ENCODE data around the gene LEMD2.
"Not testable (repeated sequence)": the region's sequence is repeated elsewhere in the genome, so short reads cannot be mapped to it uniquely, and the experiment has no call there.

Gene LEMD2

GRCh38 chr6:33788694-33789549 lies at the start of gene LEMD2:
TSS of gene LEMD2 (minus strand) at chr6:33789130. CDS start at chr6:33789116, 14 bp downstream.
- DNase-seq = peak; percentile 66

- DNase-seq = no peak
Observed at GRCh38 chr6:33837971-33838665, 49.2 kb upstream of the LEMD2 start.

GRCh38 chr6:33836806-33837469 lies 48.0 kb upstream of the LEMD2 start:
- DNase-seq = no peak

DNA sequence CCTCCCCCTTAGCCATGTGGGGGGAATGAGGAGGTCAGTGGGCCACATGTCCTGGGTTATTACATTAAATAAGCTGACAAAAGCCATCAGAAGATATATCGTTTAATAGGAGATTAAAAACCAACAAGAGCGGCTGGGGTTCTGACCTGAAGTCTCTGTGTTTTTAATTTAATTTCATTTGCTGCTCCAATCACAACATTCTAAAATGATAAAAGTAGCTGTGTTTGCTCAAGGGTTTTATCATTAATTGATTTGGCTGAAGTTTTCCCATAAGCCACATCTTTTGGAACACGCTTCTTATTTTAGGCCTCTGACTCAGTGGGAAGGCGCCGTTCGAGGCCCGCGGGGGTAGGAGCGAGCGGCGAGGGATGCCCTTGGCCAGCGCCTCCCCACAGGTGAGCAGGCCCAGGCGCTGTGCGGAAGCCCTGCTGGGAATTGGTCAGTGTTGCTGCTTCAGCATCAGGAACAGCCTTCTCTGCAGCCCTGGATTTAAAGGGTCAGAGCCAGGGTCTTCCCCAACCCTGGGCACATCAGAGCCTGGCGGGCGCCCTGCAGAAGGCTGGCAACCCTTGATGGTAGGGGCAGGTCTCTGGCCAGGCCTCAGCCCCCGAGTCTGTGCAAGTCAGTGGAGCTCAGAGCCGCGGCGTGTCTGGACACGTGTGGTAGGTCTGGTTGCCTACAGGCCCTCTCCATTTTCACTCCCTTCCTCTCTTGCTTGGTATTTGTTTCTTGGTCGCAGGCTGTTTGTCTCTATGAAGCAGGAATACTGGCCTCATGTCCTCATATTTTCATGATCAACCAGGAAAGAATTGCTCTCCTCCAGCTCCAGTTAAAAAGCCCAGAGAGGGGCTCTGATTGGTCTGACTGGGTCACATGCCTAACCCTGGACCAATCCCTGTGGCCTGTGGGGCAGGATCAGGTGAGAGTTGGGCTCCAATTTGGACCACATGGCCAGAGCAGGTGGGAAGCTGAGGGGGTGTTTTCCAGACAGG lies 45.8 kb upstream of the LEMD2 start:
- DNase-seq = no peak

DNA sequence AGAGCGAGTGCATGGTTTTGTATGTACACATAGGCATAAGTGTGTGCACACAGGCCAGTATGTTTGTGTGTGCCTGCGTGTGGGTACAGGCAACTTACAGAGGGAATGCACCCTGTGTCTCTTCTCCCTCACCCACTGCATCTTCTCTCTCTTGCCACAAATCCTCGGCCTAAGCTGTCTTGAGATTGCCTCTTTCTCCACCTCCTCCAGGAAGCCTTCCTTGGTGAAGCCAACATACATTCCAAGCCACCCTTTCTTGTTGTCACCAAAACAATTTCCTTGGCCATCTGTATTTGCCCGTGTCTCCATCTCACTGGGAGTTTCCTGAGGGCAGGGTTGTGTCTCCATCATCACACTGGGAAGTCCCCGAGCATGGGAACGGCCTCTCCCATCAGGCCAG lies 44.7 kb upstream of the LEMD2 start:
- no peak for DNase-seq

- DNase-seq = not testable (repeated sequence)
Observed at GRCh38 chr6:33832831-33833230, 43.9 kb upstream of the LEMD2 start.

DNA sequence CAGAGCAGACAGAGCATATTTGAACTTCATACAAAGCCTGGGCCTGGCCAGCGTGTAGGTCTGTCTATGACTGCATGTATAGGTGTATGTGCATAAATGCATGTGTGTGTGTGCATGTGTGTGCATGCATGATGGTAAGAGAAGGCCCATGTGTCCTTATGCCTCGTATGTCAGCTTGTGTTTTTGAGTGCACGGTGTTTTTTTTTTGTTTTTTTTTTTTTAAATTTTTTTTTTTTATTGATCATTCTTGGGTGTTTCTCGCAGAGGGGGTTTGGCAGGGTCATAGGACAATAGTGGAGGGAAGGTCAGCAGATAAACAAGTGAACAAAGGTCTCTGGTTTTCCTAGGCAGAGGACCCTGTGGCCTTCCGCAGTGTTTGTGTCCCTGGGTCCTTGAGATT lies 42.8 kb upstream of the LEMD2 start:
- not testable (repeated sequence) for DNase-seq

- DNase-seq = no peak
Observed at GRCh38 chr6:33830635-33831240, 41.8 kb upstream of the LEMD2 start.

DNA sequence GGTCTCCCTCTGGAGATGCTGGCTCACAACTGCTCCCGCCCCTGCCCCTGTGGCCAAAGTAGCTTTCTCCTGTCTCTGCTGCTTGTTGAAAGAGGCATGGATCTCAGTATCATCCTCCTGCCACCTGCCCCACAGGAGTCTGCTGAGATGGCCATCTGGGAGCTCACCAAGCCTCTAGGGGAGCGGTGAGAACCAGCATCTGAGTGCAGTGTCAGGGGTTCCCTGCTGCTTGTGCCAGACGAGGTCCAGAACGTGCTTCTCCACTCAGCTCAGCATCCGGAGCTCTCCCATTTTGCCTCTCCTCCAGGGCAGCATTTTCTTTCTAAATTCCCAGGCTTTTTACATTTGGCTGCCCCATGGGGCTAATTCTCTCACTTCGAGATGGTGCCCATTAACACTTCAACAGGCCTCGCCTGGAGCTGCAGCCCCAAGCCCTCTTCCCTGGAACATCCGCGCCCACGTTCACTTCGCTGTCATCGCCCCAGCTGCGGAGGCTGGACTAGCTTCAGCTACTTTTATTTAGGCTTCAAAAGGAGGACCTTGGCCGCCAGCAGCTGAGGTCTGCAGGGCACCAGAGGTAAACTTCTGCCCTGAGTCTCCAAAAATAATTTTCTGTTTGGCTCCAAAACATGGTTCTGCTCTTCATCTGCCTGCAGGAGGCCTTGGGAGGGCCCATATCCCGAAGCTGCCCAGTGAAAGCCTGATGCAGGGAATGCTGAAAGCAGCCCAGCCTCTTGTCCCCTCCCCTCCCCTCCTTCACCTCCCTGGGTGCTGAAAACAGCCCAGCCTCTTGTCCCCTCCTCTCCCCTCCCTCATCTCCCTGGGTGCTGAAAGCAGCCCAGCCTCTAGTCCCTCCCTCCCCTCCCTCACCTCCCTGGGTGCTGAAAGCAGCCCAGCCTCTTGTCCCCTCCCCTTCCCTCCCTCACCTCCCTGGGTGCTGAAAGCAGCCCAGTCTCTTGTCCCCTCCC lies 40.1 kb upstream of the LEMD2 start:
- no peak for DNase-seq

- DNase-seq = no peak
Observed at GRCh38 chr6:33828452-33828763, 39.5 kb upstream of the LEMD2 start.

GRCh38 chr6:33827546-33828451 lies 38.9 kb upstream of the LEMD2 start:
- DNase-seq = no peak

DNA sequence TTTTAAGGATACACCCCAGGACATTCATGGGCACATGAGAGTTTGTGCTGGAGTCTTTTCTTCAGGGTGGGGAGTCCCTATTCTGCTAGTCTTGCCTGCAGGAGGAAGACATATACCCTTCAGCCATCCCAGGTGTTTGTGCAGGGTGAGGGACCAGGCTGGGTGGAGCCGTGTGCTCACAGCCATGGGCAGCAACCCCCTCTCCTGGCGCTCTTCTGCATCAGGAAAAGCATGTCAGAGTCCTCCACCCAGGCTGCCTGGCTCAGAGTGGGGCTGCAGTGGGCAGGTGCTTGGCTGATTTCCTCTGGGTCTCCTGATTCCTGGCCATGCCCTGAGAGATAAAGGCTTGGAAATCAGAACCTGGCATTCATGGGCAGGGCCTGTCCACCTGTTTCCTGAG lies 37.6 kb upstream of the LEMD2 start:
- no peak for DNase-seq

DNA sequence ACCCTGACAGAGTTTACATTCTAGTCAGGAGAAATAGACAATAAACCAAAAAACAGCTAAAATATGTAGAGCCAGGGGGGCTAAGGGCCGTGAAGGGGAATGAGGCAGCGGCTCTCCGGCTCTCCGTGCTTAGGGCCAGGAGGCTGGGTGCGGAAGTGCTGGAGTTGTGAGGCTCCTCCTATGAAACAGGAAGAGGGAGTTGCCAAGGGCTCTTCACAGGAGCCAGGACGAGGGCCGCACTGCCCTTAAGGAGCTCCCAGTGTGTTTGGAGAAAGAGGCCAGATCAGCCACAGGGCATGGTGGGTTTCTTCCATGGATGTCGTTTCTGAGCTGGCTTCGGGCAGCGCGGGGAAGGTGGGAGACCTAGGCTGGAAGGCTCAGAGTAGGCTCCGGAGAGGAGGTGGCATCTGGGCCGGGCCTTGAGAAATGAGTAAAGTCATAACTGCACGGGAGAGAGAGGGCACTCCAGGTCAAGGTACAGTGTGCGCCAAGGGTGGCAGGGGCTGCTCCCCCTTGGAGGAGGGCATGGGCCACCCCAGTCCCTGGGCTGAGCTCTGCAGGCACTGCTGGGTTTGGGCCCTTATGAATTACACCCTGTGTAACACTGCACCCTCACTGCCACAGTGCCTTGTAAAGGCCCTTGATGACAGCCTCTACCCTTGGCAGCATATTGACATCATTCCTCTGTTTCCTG lies 35.7 kb upstream of the LEMD2 start:
- DNase-seq = no peak

DNA sequence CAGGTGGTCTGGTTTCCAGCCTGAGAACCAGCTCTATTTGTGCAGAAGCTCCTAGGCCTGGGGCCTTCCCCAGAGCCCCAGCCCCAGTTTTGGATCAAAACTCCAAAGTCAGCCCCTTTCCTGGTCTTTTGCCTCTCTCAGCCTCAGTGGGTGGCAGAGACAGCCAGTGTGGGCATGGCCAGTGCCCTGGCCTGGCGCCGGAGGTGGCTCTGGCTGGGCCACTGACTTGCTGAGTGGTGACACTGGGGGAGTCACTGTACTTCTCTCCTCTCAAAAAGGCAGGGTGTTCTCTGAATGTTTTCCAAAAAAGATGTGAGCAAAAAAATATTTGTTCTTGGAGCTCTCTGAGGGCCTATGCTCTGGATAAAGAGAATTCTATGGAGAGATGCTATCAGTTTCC lies 34.9 kb upstream of the LEMD2 start:
- DNase-seq = no peak

GRCh38 chr6:33822575-33823395 lies 33.9 kb upstream of the LEMD2 start:
- DNase-seq = peak; percentile 41

DNA sequence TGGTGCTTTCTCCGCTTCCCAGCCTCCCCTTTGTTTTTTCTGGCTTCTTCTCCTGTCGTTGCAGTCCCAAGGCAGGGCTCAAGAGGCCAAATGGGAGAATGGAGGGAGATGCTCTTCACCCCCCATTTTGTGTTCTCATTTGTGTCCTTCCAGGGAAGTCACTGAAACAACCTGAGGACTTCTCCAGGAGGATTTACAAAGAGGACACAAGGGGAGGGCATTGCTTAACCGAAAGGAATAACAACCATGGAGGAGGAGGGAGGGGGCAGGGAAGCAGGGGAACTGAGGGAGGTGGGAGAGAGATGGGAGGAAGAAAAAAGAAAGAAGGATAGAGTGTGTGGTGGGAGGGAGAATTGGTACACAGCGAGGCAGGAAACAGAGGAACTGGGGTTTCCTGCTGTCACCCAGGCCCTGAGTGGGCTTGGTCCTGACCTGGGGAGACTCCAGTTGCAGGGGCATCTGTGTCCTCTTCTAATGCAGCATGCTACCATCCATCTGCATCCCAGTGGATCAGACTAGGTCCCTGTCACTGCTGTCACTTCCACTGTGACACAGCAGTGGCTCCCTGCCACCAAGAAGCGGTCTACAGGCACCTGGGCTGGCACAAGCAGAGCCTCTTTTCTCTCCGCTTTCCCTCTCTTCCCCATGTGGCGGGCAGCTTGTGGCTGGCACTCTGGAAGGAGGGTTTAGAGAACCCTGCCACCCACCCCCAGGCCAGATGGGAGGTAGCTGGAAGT lies 32.0 kb upstream of the LEMD2 start:
- DNase-seq = no peak

GRCh38 chr6:33820243-33820642 lies 31.3 kb upstream of the LEMD2 start:
- DNase-seq = no peak

- no peak for DNase-seq
Observed at GRCh38 chr6:33819021-33819420, 30.1 kb upstream of the LEMD2 start.
